ENCODE measurements around the gene PI16. TPM values are rescaled to one million over a fixed set of nuclear protein-coding genes. Genes with fewer than 3 reads are reported as not detected.
A peak's percentile ranks its signal among the peaks of the same experiment; 100 is the strongest.

PI16 gene
- total and polyA plus RNA-seq, 2 donors (not counting 3 experiments of a cell fraction or from before 2014, with no cell fraction given), result 0.14 TPM; not detected in 1

- no peak overlapping the region for H3K4me3 ChIP-seq (replicated peaks in 1 of 3; ENCODE audit: insufficient read depth in 1 of 3, low read depth in 1 of 3, low read length in 3 of 3)
- no peaks in the 10 kb centered on the region for H3K9me3 ChIP-seq (replicated peaks; ENCODE audit: control insufficient read depth, insufficient read depth, low read length)
- dilution Hi-C loops (cut with MboI; ENCODE audit: extremely low pct_ligation_motif_present, low sequenced_read_pairs), result no loop called here
- H3K27me3 ChIP-seq (ENCODE audit: control insufficient read depth in 2 of 2, insufficient read depth in 2 of 2, low read length in 2 of 2), result no peaks in the 10 kb centered on the region
- BruUV-seq (replicated peaks), result no TSS peak
- H3K36me3 ChIP-seq (ENCODE audit: control insufficient read depth in 2 of 2, extremely low read depth in 1 of 2, insufficient read depth in 2 of 2, low read length in 2 of 2), result peaks cover 0 to 5% of the 10 kb centered on the region in 2 experiments
- intact Hi-C loops (cut with micrococcal nuclease), result no loop called here
- FAIRE-seq, result no peak
- peak; percentile 23 for TF ChIP-seq GATA2 (IDR thresholded peaks at IDR 0.05; ENCODE audit: insufficient read depth, insufficient read length, low read depth, low read length)
- TF ChIP-seq EZH2 (IDR thresholded peaks at IDR 0.05; ENCODE audit: borderline replicate concordance, low read depth, low read length, severe bottlenecking), result no peak
- no peak overlapping the region for H3K4me2 ChIP-seq (ENCODE audit: insufficient read depth, low read length)
- no peaks in the 10 kb centered on the region for H3K79me2 ChIP-seq (ENCODE audit: control insufficient read depth, insufficient read depth, low read length)
- H3K9me1 ChIP-seq (replicated peaks; ENCODE audit: control insufficient read depth, extremely low read depth, insufficient read depth, low read length), result no peaks in the 10 kb centered on the region
- no peak overlapping the region for H2AFZ ChIP-seq (ENCODE audit: low read depth, low read length)
- no peak overlapping the region for H3K9ac ChIP-seq (replicated peaks; ENCODE audit: extremely low read depth, insufficient read depth, low read length)
- ChIA-PET CTCF (interaction anchor here (0.8 to 4.7 kb wide), 3 partner anchors 27 to 146 kb away, joined by 3 to 84 read pairs (median 16); no protein-coding TSS in a partner anchor), POLR2A (no interaction called here)
- H3K4me1 ChIP-seq (ENCODE audit: control insufficient read depth, extremely low read depth, insufficient read depth, low read length), result peaks cover 8% of the 10 kb centered on the region
- no peaks in the 10 kb centered on the region for H4K20me1 ChIP-seq (replicated peaks; ENCODE audit: control insufficient read depth, extremely low read depth, insufficient read depth, low read length)
- H3K27ac ChIP-seq (ENCODE audit: insufficient read depth, low read depth, low read length), result no peak overlapping the region
- DNase-seq (ENCODE audit: low read depth, low spot score), result no peak
Measured at GRCh38 chr6:36912586-36912985, 42.0 kb upstream of the PI16 start.

GRCh38 chr6:36913082-36913481 is 41.5 kb upstream of the PI16 start:
- dilution Hi-C loops (cut with MboI; ENCODE audit: extremely low pct_ligation_motif_present, low sequenced_read_pairs), result no loop called here

More at GRCh38 chr6:36913082-36913481, 41.5 kb upstream of the PI16 start:
- Histone ChIP-seq H3K27ac (ENCODE audit: insufficient read depth, low read depth, low read length) (no peak overlapping the region), H3K4me1 (ENCODE audit: control insufficient read depth, extremely low read depth, insufficient read depth, low read length) (peaks cover 8% of the 10 kb centered on the region), H3K36me3 (ENCODE audit: control insufficient read depth in 2 of 2, extremely low read depth in 1 of 2, insufficient read depth in 2 of 2, low read length in 2 of 2) (peaks cover 0 to 5% of the 10 kb centered on the region in 2 experiments), H3K4me2 (ENCODE audit: insufficient read depth, low read length) (no peak overlapping the region), H3K9ac (replicated peaks; ENCODE audit: extremely low read depth, insufficient read depth, low read length) (no peak overlapping the region), H3K27me3 (ENCODE audit: control insufficient read depth in 2 of 2, insufficient read depth in 2 of 2, low read length in 2 of 2) (no peaks in the 10 kb centered on the region), H3K9me3 (replicated peaks; ENCODE audit: control insufficient read depth, insufficient read depth, low read length) (no peaks in the 10 kb centered on the region), H3K79me2 (ENCODE audit: control insufficient read depth, insufficient read depth, low read length) (no peaks in the 10 kb centered on the region), H4K20me1 (replicated peaks; ENCODE audit: control insufficient read depth, extremely low read depth, insufficient read depth, low read length) (no peaks in the 10 kb centered on the region), H2AFZ (ENCODE audit: low read depth, low read length) (no peak overlapping the region), H3K4me3 (replicated peaks in 1 of 3; ENCODE audit: insufficient read depth in 1 of 3, low read depth in 1 of 3, low read length in 3 of 3) (no peak overlapping the region), H3K9me1 (replicated peaks; ENCODE audit: control insufficient read depth, extremely low read depth, insufficient read depth, low read length) (no peaks in the 10 kb centered on the region)
- FAIRE-seq (no peak), DNase-seq (ENCODE audit: low read depth, low spot score) (no peak)
- intact Hi-C loops (cut with micrococcal nuclease), result no loop called here
- POLR2A ChIA-PET, result no interaction called here
- no TSS peak for BruUV-seq (replicated peaks)
- CTCF ChIA-PET, result interaction anchor here (1.3 to 4.7 kb wide), 8 partner anchors 9 to 147 kb away, joined by 3 to 84 read pairs (median 14); no protein-coding TSS in a partner anchor
- TF ChIP-seq POLR2AphosphoS5 (IDR thresholded peaks at IDR 0.05; ENCODE audit: insufficient read depth, low read depth, low read length), result no peak
- no peak for TF ChIP-seq MYC (IDR thresholded peaks at IDR 0.05; ENCODE audit: low read depth, low read length)
- TF ChIP-seq EZH2 (IDR thresholded peaks at IDR 0.05; ENCODE audit: borderline replicate concordance, low read depth, low read length, severe bottlenecking), result no peak
- TF ChIP-seq FOS (IDR thresholded peaks at IDR 0.05; ENCODE audit: borderline replicate concordance, insufficient read depth, low read length), result no peak
- TF ChIP-seq GATA2 (IDR thresholded peaks at IDR 0.05; ENCODE audit: insufficient read depth, insufficient read length, low read depth, low read length), result no peak
- no peak for TF ChIP-seq JUN (IDR thresholded peaks at IDR 0.05; ENCODE audit: borderline replicate concordance, insufficient read depth, insufficient read length, low read depth)
- TF ChIP-seq POLR2A (IDR thresholded peaks at IDR 0.05; ENCODE audit: low read depth, low read length), result no peak
- TF ChIP-seq MAX (IDR thresholded peaks at IDR 0.05; ENCODE audit: insufficient read depth, insufficient read length), result no peak
- no peak for TF ChIP-seq CTCF (IDR thresholded peaks at IDR 0.05; ENCODE audit: extremely low read depth in 1 of 2, insufficient read depth in 1 of 2, low read depth in 1 of 2, low read length in 2 of 2)
